UCSD-AML1 (cell line): ENCODE data around the gene NINJ1.
"Not testable (repeated sequence)": the region's sequence is repeated elsewhere in the genome, so short reads cannot be mapped to it uniquely, and the experiment has no call there.

Experiments
- DNase-seq: peaks from one replicate; lab custom pipeline; 2025; ENCODE audit not compliant: unreplicated experiment; lab: John Stamatoyannopoulos, UW

The NINJ1 gene

GRCh38 chr9:93120846-93121315 is 13.2 kb downstream of the NINJ1 start:
- no peak for DNase-seq

- DNase-seq: peak; percentile 87
These were observed 13.9 kb downstream of the NINJ1 start for GRCh38 chr9:93119953-93120845.

- no peak for DNase-seq
These were observed 14.4 kb downstream of the NINJ1 start for GRCh38 chr9:93119703-93119952.

GRCh38 chr9:93118863-93119702 is 15.0 kb downstream of the NINJ1 start:
- no peak for DNase-seq

GRCh38 chr9:93117924-93118862 is 15.9 kb downstream of the NINJ1 start:
- no peak for DNase-seq

- DNase-seq: not testable (repeated sequence)
These were observed 16.5 kb downstream of the NINJ1 start for GRCh38 chr9:93117521-93117920.

GRCh38 chr9:93116072-93116961 is 17.7 kb downstream of the NINJ1 start:
- no peak for DNase-seq

- no peak for DNase-seq
These were observed 18.5 kb downstream of the NINJ1 start for GRCh38 chr9:93115486-93116071.

GRCh38 chr9:93114984-93115335 is 19.1 kb downstream of the NINJ1 start:
- no peak for DNase-seq

- DNase-seq: no peak
These were observed 19.7 kb downstream of the NINJ1 start for GRCh38 chr9:93114169-93114983.

GRCh38 chr9:93112864-93113389 is 21.1 kb downstream of the NINJ1 start:
- DNase-seq: no peak

GRCh38 chr9:93112116-93112863 is 21.8 kb downstream of the NINJ1 start:
- no peak for DNase-seq

GRCh38 chr9:93111371-93112115 is 22.5 kb downstream of the NINJ1 start:
- no peak for DNase-seq

- no peak for DNase-seq
These were observed 23.1 kb downstream of the NINJ1 start for GRCh38 chr9:93111001-93111370.

GRCh38 chr9:93110311-93110855 is 23.7 kb downstream of the NINJ1 start:
- DNase-seq: no peak

- DNase-seq: no peak
These were observed 25.6 kb downstream of the NINJ1 start for GRCh38 chr9:93108291-93109041.
